IMR-90 (cell line): ENCODE measurements around the gene SMIM36. TPM values are rescaled to one million over a fixed set of nuclear protein-coding genes. Genes with fewer than 3 reads are reported as not detected.

Experiments
- ATAC-seq: fragments of 200-7000 bp; cut with Tn5 transposase; 2 replicates; pipeline ENCODE4 v1.9.1; 2020; ENCODE audit warnings: low read depth, mild to moderate bottlenecking, moderate library complexity
- BruUV-seq: library from RNA; stranded (reverse); fragments of 400-500 nt; replicated peaks from 2 replicates; lab custom pipeline; 2021; lab: Mats Ljungman, UMichigan
- CTCF ChIA-PET: fragments of 300-600 bp; formaldehyde crosslinking; extraction: SDS; loops from one replicate; lab custom pipeline; 2021; ENCODE audit warnings: antibody characterized with exemption; lab: Yijun Ruan, JAX
- POLR2A ChIA-PET: fragments of 300-600 bp; sonication (Branson Sonifier 250); formaldehyde crosslinking; loops from one replicate; lab custom pipeline; 2022; ENCODE audit warnings: antibody characterized with exemption; ENCODE audit not compliant: unreplicated experiment; lab: Charles Lee
- DNase-seq: peaks from one replicate; pipeline ENCODE4 v3.0.0; 2013
- H2AFZ ChIP-seq: replicated peaks from 2 replicates; pipeline ENCODE3; 2013; ENCODE audit warnings: low read length, mild to moderate bottlenecking; ENCODE audit not compliant: poor library complexity
- H2AK5ac ChIP-seq: 2 replicates; pipeline ENCODE4 v1.6.1; 2013; ENCODE audit warnings: low read depth, low read length, inconsistent platforms
- H2AK9ac ChIP-seq: replicated peaks from 2 replicates; pipeline ENCODE3; 2013; ENCODE audit warnings: mild to moderate bottlenecking, low read depth, low read length, moderate library complexity; ENCODE audit not compliant: poor library complexity
- H2BK120ac ChIP-seq: 2 replicates; pipeline ENCODE4 v1.6.1; 2013; ENCODE audit warnings: low read depth, low read length, inconsistent platforms
- H2BK15ac ChIP-seq: 3 replicates; pipeline ENCODE4 v1.6.1; 2013; ENCODE audit warnings: low read depth, low read length, inconsistent platforms
- H2BK20ac ChIP-seq: 2 replicates; pipeline ENCODE4 v1.6.1; 2013; ENCODE audit warnings: low read depth, mild to moderate bottlenecking, inconsistent platforms, low read length, moderate library complexity
- H2BK5ac ChIP-seq: 2 replicates; pipeline ENCODE4 v1.6.1; 2013; ENCODE audit warnings: mild to moderate bottlenecking, low read depth, low read length, inconsistent platforms; ENCODE audit not compliant: poor library complexity, severe bottlenecking
- H3K14ac ChIP-seq: replicated peaks from 2 replicates; pipeline ENCODE4 v1.6.1; 2013; ENCODE audit warnings: low read depth, low read length, inconsistent platforms
- H3K18ac ChIP-seq: 2 replicates; pipeline ENCODE4 v1.6.1; 2013; ENCODE audit warnings: low read depth, low read length, control low read depth
- H3K23ac ChIP-seq: 2 replicates; pipeline ENCODE4 v1.6.1; 2013; ENCODE audit warnings: low read depth, low read length, inconsistent platforms
- H3K27ac ChIP-seq: 2 replicates; pipeline ENCODE4 v1.5.1; 2013; ENCODE audit warnings: mild to moderate bottlenecking, control low read depth, low read length; ENCODE audit not compliant: insufficient read depth
- H3K27me3 ChIP-seq: 2 replicates; pipeline ENCODE4 v1.6.1; 2013; ENCODE audit warnings: low read length; ENCODE audit not compliant: control insufficient read depth, insufficient read depth
- H3K36me3 ChIP-seq: 2 replicates; pipeline ENCODE4 v1.6.1; 2013; ENCODE audit warnings: low read length, mixed read lengths; ENCODE audit not compliant: control insufficient read depth, insufficient read depth
- H3K4ac ChIP-seq: 2 replicates; pipeline ENCODE4 v1.6.1; 2013; ENCODE audit warnings: low read depth, low read length, inconsistent platforms
- H3K4me1 ChIP-seq: 2 replicates; pipeline ENCODE4 v1.6.1; 2013; ENCODE audit warnings: low read length, mixed read lengths; ENCODE audit not compliant: control insufficient read depth, insufficient read depth
- H3K4me2 ChIP-seq: 2 replicates; pipeline ENCODE4 v1.6.1; 2013; ENCODE audit warnings: low read depth, mild to moderate bottlenecking, control low read depth, low read length, moderate library complexity
- H3K4me3 ChIP-seq: 2 replicates; pipeline ENCODE4 v1.5.1; 2013; ENCODE audit warnings: low read depth, mild to moderate bottlenecking, control low read depth, low read length, moderate library complexity; ENCODE audit not compliant: insufficient read depth
- H3K56ac ChIP-seq: 2 replicates; pipeline ENCODE4 v1.6.1; 2013; ENCODE audit warnings: low read length, inconsistent platforms; ENCODE audit not compliant: insufficient read depth; ENCODE audit errors: extremely low read depth
- H3K79me1 ChIP-seq, 2 experiments: 2 replicates each; pipeline ENCODE4 v1.6.1; 2013; ENCODE audit warnings: low read length in 2 of 2, inconsistent platforms in 1 of 2, low read depth in 1 of 2
- H3K9ac ChIP-seq: 2 replicates; pipeline ENCODE4 v1.6.1; 2013; ENCODE audit warnings: low read depth, low read length, control low read depth
- H3K9me1 ChIP-seq: 2 replicates; pipeline ENCODE4 v1.6.1; 2013; ENCODE audit warnings: low read length, inconsistent platforms; ENCODE audit not compliant: insufficient read depth
- H3K9me3 ChIP-seq: 2 replicates; pipeline ENCODE4 v1.6.1; 2013; ENCODE audit warnings: low read length; ENCODE audit not compliant: control insufficient read depth, insufficient read depth
- H4K20me1 ChIP-seq: 2 replicates; pipeline ENCODE4 v1.6.1; 2013; ENCODE audit warnings: low read length, inconsistent platforms; ENCODE audit not compliant: insufficient read depth
- H4K5ac ChIP-seq: 2 replicates; pipeline ENCODE4 v1.6.1; 2013; ENCODE audit warnings: mild to moderate bottlenecking, low read depth, low read length, control low read depth
- H4K8ac ChIP-seq, 2 experiments: 2 replicates each; pipeline ENCODE4 v1.6.1; 2013; ENCODE audit warnings: low read depth in 2 of 2, low read length in 2 of 2, control low read depth in 1 of 2, inconsistent platforms in 1 of 2
- H4K91ac ChIP-seq: 2 replicates; pipeline ENCODE4 v1.6.1; 2013; ENCODE audit warnings: low read depth, low read length, inconsistent platforms; ENCODE audit not compliant: insufficient read depth
- BHLHE40 ChIP-seq: fragments of 150-350 bp; IDR thresholded peaks from 2 replicates; pipeline ENCODE4 v1.6.1; 2016; ENCODE audit warnings: mild to moderate bottlenecking, low read depth, low read length
- CEBPB ChIP-seq: IDR thresholded peaks from 2 replicates; pipeline ENCODE4 v1.6.1; 2012; ENCODE audit warnings: low read depth, low read length, improper control_type of control experiment
- CHD1 ChIP-seq: IDR thresholded peaks from 2 replicates; pipeline ENCODE4 v1.6.1; 2012; ENCODE audit warnings: low read depth, low read length, improper control_type of control experiment
- FOS ChIP-seq: fragments of 150-350 bp; IDR thresholded peaks from 2 replicates; pipeline ENCODE4 v1.6.1; 2016; ENCODE audit warnings: low read depth, low read length
- MAFK ChIP-seq: IDR thresholded peaks from 2 replicates; pipeline ENCODE4 v1.6.1; 2012; ENCODE audit warnings: low read depth, low read length, improper control_type of control experiment
- MAZ ChIP-seq: IDR thresholded peaks from 2 replicates; pipeline ENCODE4 v1.6.1; 2012; ENCODE audit warnings: low read depth, mild to moderate bottlenecking, low read length, improper control_type of control experiment, moderate library complexity, borderline replicate concordance
- MXI1 ChIP-seq: IDR thresholded peaks from 2 replicates; pipeline ENCODE4 v1.6.1; 2012; ENCODE audit warnings: low read depth, mild to moderate bottlenecking, low read length, moderate library complexity, borderline replicate concordance
- NFE2L2 ChIP-seq: fragments of 150-350 bp; IDR thresholded peaks from 2 replicates; pipeline ENCODE4 v1.6.1; 2016; ENCODE audit warnings: low read depth, mild to moderate bottlenecking, low read length
- POLR2A ChIP-seq: IDR thresholded peaks from 2 replicates; pipeline ENCODE4 v1.6.1; 2012; ENCODE audit warnings: mild to moderate bottlenecking, low read depth, low read length
- RAD21 ChIP-seq: IDR thresholded peaks from 2 replicates; pipeline ENCODE4 v1.6.1; 2012; ENCODE audit warnings: low read length, improper control_type of control experiment
- RCOR1 ChIP-seq: IDR thresholded peaks from 2 replicates; pipeline ENCODE4 v1.6.1; 2012; ENCODE audit warnings: mild to moderate bottlenecking, low read length, improper control_type of control experiment; ENCODE audit not compliant: insufficient replicate concordance
- RFX5 ChIP-seq: IDR thresholded peaks from 2 replicates; pipeline ENCODE4 v1.8.0; 2012; ENCODE audit warnings: low read depth, mild to moderate bottlenecking, low read length, moderate library complexity
- SMC3 ChIP-seq: fragments of 150-350 bp; IDR thresholded peaks from 2 replicates; pipeline ENCODE4 v1.6.1; 2016; ENCODE audit warnings: low read depth, mild to moderate bottlenecking, antibody characterized with exemption, low read length, moderate library complexity
- dilution Hi-C: fragments of 300-500 bp; cut with HindIII; formaldehyde crosslinking; loops from one replicate; pipeline ENCODE4 v1.14.3; 2018; ENCODE audit warnings: low sequenced_read_pairs; ENCODE audit not compliant: unreplicated experiment
- in situ Hi-C: fragments of 300-500 bp; cut with MboI; formaldehyde crosslinking; loops from 3 replicates; pipeline ENCODE4 v1.14.3; 2019; ENCODE audit warnings: low sequenced_read_pairs, inconsistent platforms, mixed read lengths
- intact Hi-C: fragments of 100-400 bp; cut with micrococcal nuclease; formaldehyde crosslinking; loops from 2 replicates; pipeline ENCODE4 v1.10.0; 2022
- polyA plus RNA-seq, 3 experiments: library from polyadenylated mRNA; depleted of rRNA; stranded (reverse); fragments of >200 nt; gene quantifications; 2 replicates each; pipeline ENCODE4 v1.2.3, GENCODE V29; 2012; ENCODE audit warnings: low replicate concordance in 1 of 3
- total RNA-seq: library from RNA; depleted of rRNA; stranded (reverse); fragments of >200 nt; gene quantifications from 2 replicates; pipeline ENCODE4 v1.2.3, GENCODE V29; 2012
- TF ChIP-seq, protein P1 (sequence below): fragments of 150-350 bp; IDR thresholded peaks from 2 replicates; pipeline ENCODE4 v1.6.1; 2017; ENCODE audit warnings: mild to moderate bottlenecking, antibody characterized with exemption, low read length, low read depth
- TF ChIP-seq, protein P2 (sequence below): conservative IDR thresholded peaks from 2 replicates; pipeline ENCODE4 v1.5.1; 2012; ENCODE audit warnings: mild to moderate bottlenecking, low read depth, low read length, improper control_type of control experiment

Gene SMIM36
- total and polyA plus RNA-seq, 2 of the 4 experiments (the other 2 are of a cell fraction), result not detected

DNA sequence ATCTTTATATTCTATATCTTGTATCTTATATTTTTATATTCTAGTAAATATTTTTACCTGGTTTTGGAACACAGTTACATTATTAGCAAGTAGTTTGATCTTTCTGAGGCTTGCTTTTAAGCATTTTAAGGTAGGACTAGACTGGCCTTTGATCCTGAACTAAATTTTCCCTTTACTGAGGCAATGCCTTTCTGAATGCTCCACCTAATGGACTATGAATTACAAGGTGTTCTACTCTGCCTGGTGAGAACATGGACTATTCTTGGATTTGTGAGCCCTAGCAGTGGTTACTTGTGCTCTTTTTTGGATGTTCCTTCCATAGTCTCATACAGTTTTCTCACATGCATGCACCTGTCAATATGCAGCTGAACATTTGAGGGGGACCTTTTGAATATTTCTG, 32.5 kb upstream of the SMIM36 start:
- H2AFZ ChIP-seq, result no peak overlapping the region
- no peak overlapping the region for H4K5ac ChIP-seq
- no peak overlapping the region for H3K56ac ChIP-seq
- H2BK5ac ChIP-seq, result no peak overlapping the region
- no peak overlapping the region for H4K8ac ChIP-seq
- no peak overlapping the region for H2BK20ac ChIP-seq
- intact Hi-C loops, result no loop called here
- H3K27me3 ChIP-seq, result peaks cover 3% of the 10 kb centered on the region; the same call in 1 of the 2 replicates
- H3K4me3 ChIP-seq, result no peak overlapping the region
- no peaks in the 10 kb centered on the region for H3K9me3 ChIP-seq
- no peaks in the 10 kb centered on the region for H4K20me1 ChIP-seq
- TF ChIP-seq MAZ, result no peak
- TF ChIP-seq, protein P1, sequence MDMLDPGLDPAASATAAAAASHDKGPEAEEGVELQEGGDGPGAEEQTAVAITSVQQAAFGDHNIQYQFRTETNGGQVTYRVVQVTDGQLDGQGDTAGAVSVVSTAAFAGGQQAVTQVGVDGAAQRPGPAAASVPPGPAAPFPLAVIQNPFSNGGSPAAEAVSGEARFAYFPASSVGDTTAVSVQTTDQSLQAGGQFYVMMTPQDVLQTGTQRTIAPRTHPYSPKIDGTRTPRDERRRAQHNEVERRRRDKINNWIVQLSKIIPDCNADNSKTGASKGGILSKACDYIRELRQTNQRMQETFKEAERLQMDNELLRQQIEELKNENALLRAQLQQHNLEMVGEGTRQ, result no peak
- TF ChIP-seq SMC3, result no peak
- TF ChIP-seq POLR2A, result no peak
- TF ChIP-seq MAFK, result no peak
- no peak for TF ChIP-seq BHLHE40
- no peak for TF ChIP-seq RCOR1
- TF ChIP-seq, protein P2, sequence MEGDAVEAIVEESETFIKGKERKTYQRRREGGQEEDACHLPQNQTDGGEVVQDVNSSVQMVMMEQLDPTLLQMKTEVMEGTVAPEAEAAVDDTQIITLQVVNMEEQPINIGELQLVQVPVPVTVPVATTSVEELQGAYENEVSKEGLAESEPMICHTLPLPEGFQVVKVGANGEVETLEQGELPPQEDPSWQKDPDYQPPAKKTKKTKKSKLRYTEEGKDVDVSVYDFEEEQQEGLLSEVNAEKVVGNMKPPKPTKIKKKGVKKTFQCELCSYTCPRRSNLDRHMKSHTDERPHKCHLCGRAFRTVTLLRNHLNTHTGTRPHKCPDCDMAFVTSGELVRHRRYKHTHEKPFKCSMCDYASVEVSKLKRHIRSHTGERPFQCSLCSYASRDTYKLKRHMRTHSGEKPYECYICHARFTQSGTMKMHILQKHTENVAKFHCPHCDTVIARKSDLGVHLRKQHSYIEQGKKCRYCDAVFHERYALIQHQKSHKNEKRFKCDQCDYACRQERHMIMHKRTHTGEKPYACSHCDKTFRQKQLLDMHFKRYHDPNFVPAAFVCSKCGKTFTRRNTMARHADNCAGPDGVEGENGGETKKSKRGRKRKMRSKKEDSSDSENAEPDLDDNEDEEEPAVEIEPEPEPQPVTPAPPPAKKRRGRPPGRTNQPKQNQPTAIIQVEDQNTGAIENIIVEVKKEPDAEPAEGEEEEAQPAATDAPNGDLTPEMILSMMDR, result no peak
- TF ChIP-seq CHD1, result no peak
- TF ChIP-seq MXI1, result no peak
- TF ChIP-seq RAD21, result no peak
- no peak for TF ChIP-seq CEBPB
- TF ChIP-seq NFE2L2, result no peak
- no peak for TF ChIP-seq RFX5
- no peak for TF ChIP-seq FOS
- no peak overlapping the region for H3K4me2 ChIP-seq
- no peak overlapping the region for H3K4ac ChIP-seq
- in situ Hi-C loops, result no loop called here
- no peak overlapping the region for H3K14ac ChIP-seq
- no peak overlapping the region for H2BK120ac ChIP-seq
- no peak overlapping the region for H2BK15ac ChIP-seq
- no peaks in the 10 kb centered on the region for H3K79me1 ChIP-seq
- ATAC-seq, result no peak
- BruUV-seq, result no TSS peak
- no peak overlapping the region for H4K91ac ChIP-seq
- ChIA-PET CTCF (no interaction called here), POLR2A (interaction anchor here (0.6 kb wide), 1 partner anchor 467 kb away, joined by 3 read pairs; no protein-coding TSS in a partner anchor)
- no peaks in the 10 kb centered on the region for H3K9me1 ChIP-seq
- no peaks in the 10 kb centered on the region for H3K36me3 ChIP-seq
- no peak overlapping the region for H3K27ac ChIP-seq
- no peaks in the 10 kb centered on the region for H3K4me1 ChIP-seq
- H3K9ac ChIP-seq, result no peak overlapping the region
- dilution Hi-C loops, result no loop called here
- DNase-seq, result no peak
- H2AK9ac ChIP-seq, result no peak overlapping the region
- H3K23ac ChIP-seq, result no peak overlapping the region
- no peak overlapping the region for H2AK5ac ChIP-seq
- H3K18ac ChIP-seq, result no peak overlapping the region
